Measurements from ENCODE around the gene MAP4K1.

MAP4K1 gene

DNA sequence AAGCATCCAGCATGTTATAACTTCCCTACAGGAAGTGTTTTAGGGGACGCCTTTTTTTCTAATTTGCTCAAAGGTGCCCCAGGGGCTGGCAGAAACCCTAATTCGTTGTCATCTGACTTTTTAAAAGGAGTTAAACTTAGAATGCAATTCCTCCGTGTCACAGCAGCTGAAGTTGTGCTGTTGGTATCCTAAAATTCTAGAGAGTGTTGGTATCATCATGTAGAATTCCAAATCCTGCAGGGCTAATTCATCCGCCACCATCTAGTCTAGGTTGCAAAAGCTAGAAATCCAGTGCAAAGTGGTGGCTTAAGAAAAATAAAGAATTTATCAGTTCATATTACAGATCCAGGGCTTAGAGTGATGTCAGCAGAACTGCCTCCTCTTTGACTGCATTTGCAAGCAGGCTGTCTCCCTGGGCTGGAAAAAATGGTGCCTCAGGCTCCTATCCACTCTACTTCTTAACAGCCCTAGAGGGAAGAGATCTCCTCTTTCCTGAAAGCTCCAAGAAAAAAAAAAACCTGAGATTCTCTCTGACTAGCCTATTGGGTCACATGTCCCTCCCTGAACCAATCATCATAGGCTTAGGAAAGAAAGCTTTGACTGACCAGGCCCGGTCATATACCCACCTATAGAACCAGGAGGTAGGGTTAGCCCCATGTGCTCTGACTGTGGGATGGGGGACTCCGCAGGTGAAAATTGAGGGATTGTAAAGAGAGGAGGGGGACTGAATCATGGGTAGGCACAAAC, 73.0 kb downstream of the MAP4K1 start:
- no peak for DNase-seq (ENCODE audit: low read depth, low spot score)

DNA sequence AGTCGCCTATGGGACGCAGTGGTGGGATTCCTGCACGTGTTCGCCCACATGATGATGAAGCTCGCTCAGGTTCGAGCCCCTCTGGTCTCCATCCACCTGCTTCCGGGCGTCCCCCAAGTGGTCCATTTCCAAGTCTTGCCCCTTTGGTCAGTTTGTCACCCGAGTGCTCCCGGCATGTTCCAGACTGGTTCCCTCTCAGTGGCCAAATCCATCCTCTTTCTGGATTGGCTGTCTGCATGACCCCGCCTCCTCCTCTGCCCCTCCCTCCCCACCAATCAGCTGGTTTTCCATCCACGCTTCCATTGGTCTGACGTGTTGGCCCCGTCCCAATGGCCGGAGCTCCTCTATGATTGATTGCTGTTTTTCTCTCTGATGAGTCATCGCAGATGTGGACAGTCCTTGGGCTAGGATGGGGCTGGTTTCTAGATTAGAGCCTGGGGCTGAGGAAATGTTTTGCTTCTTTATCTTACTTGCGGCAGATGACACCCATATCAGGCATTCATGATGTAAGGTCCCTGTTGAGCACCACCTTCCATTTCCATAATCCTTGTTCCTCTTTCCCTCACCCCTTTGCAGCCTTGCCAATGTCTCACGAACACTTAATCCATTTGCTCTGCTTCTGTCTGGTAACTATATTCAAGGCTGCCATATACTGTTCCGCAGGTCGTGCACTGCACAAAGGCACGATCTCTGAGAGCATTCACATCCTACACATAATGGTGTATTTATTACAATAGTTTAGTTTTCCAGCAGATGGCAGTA, 73.8 kb downstream of the MAP4K1 start:
- no peak for DNase-seq (ENCODE audit: low read depth, low spot score)

DNA sequence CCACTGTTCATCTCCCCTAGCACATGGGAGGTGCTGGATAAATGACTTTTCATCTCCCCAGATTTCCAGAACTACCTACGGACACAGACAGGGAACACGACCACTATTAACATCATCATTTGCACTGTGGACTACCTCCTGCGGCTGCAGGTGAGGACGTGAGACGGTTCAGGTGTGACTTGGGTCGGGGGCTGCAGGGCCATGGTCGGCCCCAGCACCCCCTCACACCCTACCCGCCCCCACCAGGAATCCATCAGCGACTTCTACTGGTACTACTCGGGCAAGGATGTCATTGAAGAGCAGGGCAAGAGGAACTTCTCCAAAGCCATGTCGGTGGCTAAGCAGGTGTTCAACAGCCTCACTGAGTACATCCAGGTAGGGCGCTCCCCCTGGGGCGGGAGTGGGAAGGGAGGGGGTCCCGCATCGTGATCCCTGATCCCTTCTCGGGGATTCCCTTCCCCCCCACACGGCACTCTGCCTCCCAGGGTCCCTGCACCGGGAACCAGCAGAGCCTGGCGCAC, 74.4 kb downstream of the MAP4K1 start:
- DNase-seq (ENCODE audit: low read depth, low spot score), result no peak

DNA sequence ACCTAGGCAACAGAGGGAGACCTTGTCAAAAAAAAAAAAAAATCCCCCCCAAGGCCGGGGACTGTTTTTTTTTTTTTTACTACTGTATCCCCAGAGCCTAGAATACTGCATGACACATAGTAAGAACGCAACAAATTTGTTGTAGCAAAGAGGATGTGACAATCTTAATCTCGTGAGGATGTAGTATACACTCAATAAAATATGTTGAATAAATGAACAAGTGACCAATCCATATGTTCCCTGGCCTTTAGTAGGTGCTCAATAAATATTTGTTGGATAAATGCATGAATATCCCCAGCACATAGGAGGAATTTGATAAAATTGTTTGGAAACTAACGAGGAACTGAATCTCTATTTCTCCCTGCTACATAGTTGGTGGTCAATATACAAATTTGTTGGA, 75.7 kb downstream of the MAP4K1 start:
- no peak for DNase-seq (ENCODE audit: low read depth, low spot score)

DNA sequence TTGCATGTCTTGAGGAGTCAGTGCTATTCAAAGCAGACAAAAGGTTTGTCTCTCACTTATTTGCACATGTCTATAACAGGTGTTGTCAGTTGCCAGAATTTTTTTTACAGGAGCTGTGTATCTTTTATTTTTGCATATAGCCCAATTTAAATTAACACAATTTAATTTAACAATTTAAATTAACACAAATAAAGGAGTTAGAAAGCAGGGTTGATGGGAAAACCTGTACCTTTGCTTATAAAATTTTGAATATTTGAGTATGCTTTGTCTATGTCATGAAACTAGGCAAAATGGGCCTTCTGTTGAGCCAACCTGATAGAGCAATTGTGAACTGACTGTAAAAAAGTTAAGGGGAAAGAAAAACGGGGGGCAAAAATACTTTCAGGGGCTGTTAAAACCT, 78.0 kb downstream of the MAP4K1 start:
- no peak for DNase-seq (ENCODE audit: low read depth, low spot score)

DNA sequence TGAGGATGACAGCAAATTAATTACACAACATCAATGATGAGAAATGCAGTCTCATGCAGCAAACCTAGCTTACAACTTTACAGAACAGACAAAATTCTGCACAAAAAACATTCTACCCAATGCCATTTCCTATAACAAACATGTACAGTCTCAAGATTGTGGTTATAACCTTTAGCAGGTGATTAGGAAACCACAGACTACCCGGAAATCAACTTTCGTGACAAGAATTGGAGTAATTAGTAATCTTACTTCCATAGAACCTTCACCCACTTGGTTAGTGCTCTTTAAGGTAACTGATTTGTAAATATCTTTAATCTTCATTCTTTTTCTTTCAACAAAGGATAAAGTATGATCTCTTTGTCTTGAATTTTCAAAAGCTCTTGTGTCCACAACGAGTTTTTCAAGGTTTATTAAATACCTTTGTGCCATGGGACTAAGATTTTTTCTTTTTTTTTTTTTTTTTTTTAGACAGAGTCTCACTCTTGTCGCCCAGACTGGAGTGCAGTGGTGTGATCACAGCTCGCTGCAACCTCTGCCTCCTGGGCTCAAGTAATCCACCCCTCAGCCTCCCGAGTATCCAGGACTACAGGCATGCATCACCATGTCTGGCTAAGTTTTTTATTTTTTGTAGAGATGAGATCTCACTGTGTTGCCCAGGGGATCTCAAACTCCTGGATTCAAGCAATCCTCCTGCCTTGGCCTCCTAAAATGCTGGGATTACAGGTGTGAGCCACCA, 78.8 kb downstream of the MAP4K1 start:
- DNase-seq (ENCODE audit: low read depth, low spot score), result no peak

DNA sequence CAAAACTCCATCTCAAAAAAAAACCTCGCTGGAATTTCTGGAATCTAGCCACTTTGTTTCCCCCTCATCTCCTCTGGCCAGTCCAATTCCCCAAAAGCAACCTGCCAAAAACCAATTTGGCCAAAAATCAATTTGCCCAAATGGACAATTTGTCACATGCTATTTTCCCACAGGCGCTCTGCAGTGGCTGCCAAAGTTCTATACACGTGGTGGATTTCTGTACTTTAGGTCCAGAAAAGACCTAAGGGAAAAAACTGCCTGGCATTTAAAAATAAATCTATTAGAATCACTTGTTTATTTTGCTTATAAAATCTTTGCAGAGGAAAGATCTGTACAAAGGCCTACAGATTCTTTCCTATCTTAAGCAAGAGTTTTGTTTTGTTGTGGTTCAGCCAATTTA, 79.4 kb downstream of the MAP4K1 start:
- DNase-seq (ENCODE audit: low read depth, low spot score), result no peak

All from activated naive CD8-positive, alpha-beta T cell treated with anti-CD3 and anti-CD28 coated beads, Interleukin-2, amount 50 U/mL, for 16 hours (primary cell).